ENCODE data around the gene DMRT1.

DMRT1 gene

GRCh38 chr9:883011-883410 lies 41.5 kb downstream of the DMRT1 start:
- Histone ChIP-seq H3K4me2 (no peak overlapping the region), H3K9ac (no peak overlapping the region), H3K36me3 (no peaks in the 10 kb centered on the region), H4K20me1 (no peaks in the 10 kb centered on the region), H3K27ac (no peak overlapping the region), H3K4me3 (no peak overlapping the region), H3K9me3 (no peaks in the 10 kb centered on the region), H3K4me1 (no peaks in the 10 kb centered on the region), H3K27me3 (no peaks in the 10 kb centered on the region)
- no peak for TF ChIP-seq Cebpa-rat (IDR thresholded peaks at IDR 0.05)

- TF ChIP-seq Cebpa-rat (IDR thresholded peaks at IDR 0.05), result no peak
- Histone ChIP-seq H3K4me1 (no peaks in the 10 kb centered on the region), H3K4me3 (no peak overlapping the region), H3K4me2 (no peak overlapping the region), H3K27ac (no peak overlapping the region), H3K36me3 (no peaks in the 10 kb centered on the region), H3K9me3 (no peaks in the 10 kb centered on the region), H3K27me3 (no peaks in the 10 kb centered on the region), H4K20me1 (no peaks in the 10 kb centered on the region), H3K9ac (no peak overlapping the region)
Observed at GRCh38 chr9:886886-887285, 45.4 kb downstream of the DMRT1 start.

DNA sequence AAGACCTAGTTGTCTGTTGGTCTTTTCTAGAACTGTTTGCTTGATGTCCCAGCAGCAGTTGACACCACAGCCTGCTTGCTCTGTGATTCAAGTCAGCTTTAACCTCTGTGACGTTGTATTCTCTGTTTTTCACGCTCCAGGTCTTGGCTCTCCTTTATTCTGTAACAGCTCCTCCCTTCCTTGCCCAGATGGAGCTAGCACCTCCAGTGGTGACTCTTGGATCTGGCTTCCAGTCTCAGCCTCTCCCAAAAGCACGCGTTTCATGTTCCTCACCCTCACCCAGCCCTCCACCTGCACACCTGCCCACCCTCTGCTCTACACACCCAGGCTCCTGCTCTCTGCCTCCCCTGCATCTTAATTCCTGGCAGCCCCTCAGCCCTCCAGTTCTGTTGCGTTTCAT lies 50.6 kb downstream of the DMRT1 start:
- TF ChIP-seq Cebpa-rat (IDR thresholded peaks at IDR 0.05), result no peak
- Histone ChIP-seq H3K36me3 (no peaks in the 10 kb centered on the region), H3K4me3 (no peak overlapping the region), H3K4me2 (no peak overlapping the region), H3K9me3 (no peaks in the 10 kb centered on the region), H3K27ac (no peak overlapping the region), H3K27me3 (no peaks in the 10 kb centered on the region), H3K9ac (no peak overlapping the region), H3K4me1 (no peaks in the 10 kb centered on the region), H4K20me1 (no peaks in the 10 kb centered on the region)

GRCh38 chr9:893115-893514 lies 51.6 kb downstream of the DMRT1 start:
- H3K4me3 ChIP-seq, result no peak overlapping the region
- H4K20me1 ChIP-seq, result no peaks in the 10 kb centered on the region
- no peaks in the 10 kb centered on the region for H3K4me1 ChIP-seq
- H3K27ac ChIP-seq, result no peak overlapping the region
- H3K9me3 ChIP-seq, result no peaks in the 10 kb centered on the region
- no peaks in the 10 kb centered on the region for H3K36me3 ChIP-seq
- H3K27me3 ChIP-seq, result no peaks in the 10 kb centered on the region
- H3K9ac ChIP-seq, result no peak overlapping the region
- H3K4me2 ChIP-seq, result no peak overlapping the region
- TF ChIP-seq Cebpa-rat (IDR thresholded peaks at IDR 0.05), result no peak

GRCh38 chr9:893843-894420 lies 52.4 kb downstream of the DMRT1 start:
- Histone ChIP-seq H3K27ac (no peak overlapping the region), H4K20me1 (no peaks in the 10 kb centered on the region), H3K9me3 (no peaks in the 10 kb centered on the region), H3K27me3 (no peaks in the 10 kb centered on the region), H3K4me3 (no peak overlapping the region), H3K4me1 (no peaks in the 10 kb centered on the region), H3K36me3 (no peaks in the 10 kb centered on the region), H3K9ac (no peak overlapping the region), H3K4me2 (peak overlapping the region; percentile 36)
- no peak for TF ChIP-seq Cebpa-rat (IDR thresholded peaks at IDR 0.05)

GRCh38 chr9:899440-900184 lies 58.1 kb downstream of the DMRT1 start:
- no peak overlapping the region for H3K9ac ChIP-seq
- no peak overlapping the region for H3K27ac ChIP-seq

GRCh38 chr9:903886-904285 lies 62.4 kb downstream of the DMRT1 start:
- H3K4me2 ChIP-seq, result no peak overlapping the region
- no peak for TF ChIP-seq Cebpa-rat (IDR thresholded peaks at IDR 0.05)

More at GRCh38 chr9:899440-900184, 58.1 kb downstream of the DMRT1 start:
- H3K27me3 ChIP-seq, result no peaks in the 10 kb centered on the region
- no peak overlapping the region for H3K4me2 ChIP-seq
- H3K36me3 ChIP-seq, result no peaks in the 10 kb centered on the region
- H3K4me3 ChIP-seq, result no peak overlapping the region
- H4K20me1 ChIP-seq, result no peaks in the 10 kb centered on the region
- TF ChIP-seq Cebpa-rat (IDR thresholded peaks at IDR 0.05), result no peak
- H3K9me3 ChIP-seq, result no peaks in the 10 kb centered on the region
- no peaks in the 10 kb centered on the region for H3K4me1 ChIP-seq

GRCh38 chr9:905906-906305 lies 64.4 kb downstream of the DMRT1 start:
- H3K4me2 ChIP-seq, result no peak overlapping the region
- H4K20me1 ChIP-seq, result no peaks in the 10 kb centered on the region
- H3K9me3 ChIP-seq, result no peaks in the 10 kb centered on the region
- no peak overlapping the region for H3K4me3 ChIP-seq
- H3K27me3 ChIP-seq, result no peaks in the 10 kb centered on the region
- no peaks in the 10 kb centered on the region for H3K4me1 ChIP-seq
- H3K27ac ChIP-seq, result no peak overlapping the region
- no peak overlapping the region for H3K9ac ChIP-seq
- TF ChIP-seq Cebpa-rat (IDR thresholded peaks at IDR 0.05), result no peak
- H3K36me3 ChIP-seq, result no peaks in the 10 kb centered on the region

More at GRCh38 chr9:903886-904285, 62.4 kb downstream of the DMRT1 start:
- H3K9ac ChIP-seq, result no peak overlapping the region
- H4K20me1 ChIP-seq, result no peaks in the 10 kb centered on the region
- no peaks in the 10 kb centered on the region for H3K27me3 ChIP-seq
- H3K4me3 ChIP-seq, result no peak overlapping the region
- H3K9me3 ChIP-seq, result no peaks in the 10 kb centered on the region
- no peak overlapping the region for H3K27ac ChIP-seq
- no peaks in the 10 kb centered on the region for H3K36me3 ChIP-seq
- H3K4me1 ChIP-seq, result no peaks in the 10 kb centered on the region

GRCh38 chr9:908536-909205 lies 67.2 kb downstream of the DMRT1 start:
- no peak overlapping the region for H3K27ac ChIP-seq
- no peaks in the 10 kb centered on the region for H3K36me3 ChIP-seq
- no peak overlapping the region for H3K4me2 ChIP-seq
- no peaks in the 10 kb centered on the region for H3K27me3 ChIP-seq
- no peaks in the 10 kb centered on the region for H4K20me1 ChIP-seq
- no peak for TF ChIP-seq Cebpa-rat (IDR thresholded peaks at IDR 0.05)
- no peak overlapping the region for H3K4me3 ChIP-seq
- no peak overlapping the region for H3K9ac ChIP-seq
- no peaks in the 10 kb centered on the region for H3K9me3 ChIP-seq
- no peaks in the 10 kb centered on the region for H3K4me1 ChIP-seq

DNA sequence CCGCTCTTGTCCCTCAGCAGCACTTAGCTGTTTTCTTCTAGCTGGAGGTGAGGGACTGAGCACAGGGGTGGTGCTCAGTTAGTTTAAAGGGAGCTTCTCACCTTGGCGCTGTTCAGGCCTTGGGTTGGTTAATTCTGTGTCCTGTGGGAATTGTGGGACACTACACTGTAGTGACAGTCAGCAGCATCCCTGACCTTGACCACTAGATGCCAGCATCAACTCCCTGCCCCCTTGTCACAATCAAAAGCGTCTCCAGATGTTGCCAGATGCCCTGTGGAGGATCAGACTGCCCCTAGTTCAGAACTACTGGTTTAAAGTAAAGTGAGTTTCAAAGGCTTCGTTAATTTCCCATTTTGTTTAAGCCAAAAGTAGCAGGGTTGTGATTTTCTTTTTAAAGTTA lies 69.5 kb downstream of the DMRT1 start:
- H3K9me3 ChIP-seq, result no peaks in the 10 kb centered on the region
- TF ChIP-seq Cebpa-rat (IDR thresholded peaks at IDR 0.05), result no peak
- no peaks in the 10 kb centered on the region for H4K20me1 ChIP-seq
- no peak overlapping the region for H3K4me3 ChIP-seq
- H3K4me1 ChIP-seq, result no peaks in the 10 kb centered on the region
- no peaks in the 10 kb centered on the region for H3K36me3 ChIP-seq
- no peak overlapping the region for H3K9ac ChIP-seq
- H3K27me3 ChIP-seq, result no peaks in the 10 kb centered on the region
- H3K4me2 ChIP-seq, result no peak overlapping the region
- no peak overlapping the region for H3K27ac ChIP-seq

Measured in BLaER1 (cell line).